Activated CD8-positive, alpha-beta memory T cell treated with anti-CD3 and anti-CD28 coated beads for 1 hour (primary cell): Measurements from ENCODE around the gene CD44.
A peak's percentile ranks its signal among the peaks of the same experiment; 100 is the strongest.
"Not testable (repeated sequence)": the region's sequence is repeated elsewhere in the genome, so short reads cannot be mapped to it uniquely, and the experiment has no call there.

Experiments used
- DNase-seq, 2 donors: peaks; one replicate each; pipeline ENCODE4 v3.0.0-alpha.2; 2020; ENCODE audit warnings: low read depth in 1 of 2; ENCODE audit errors: extremely low read depth in 1 of 2

The CD44 gene

GRCh38 chr11:35207471-35208403 is 68.8 kb downstream of the CD44 start:
- no peak for DNase-seq

GRCh38 chr11:35208795-35209194 is 69.8 kb downstream of the CD44 start:
- DNase-seq: no peak

GRCh38 chr11:35210876-35211546 is 72.0 kb downstream of the CD44 start:
- DNase-seq: no peak

GRCh38 chr11:35211952-35212351 is 73.0 kb downstream of the CD44 start:
- no peak for DNase-seq

GRCh38 chr11:35214226-35214770 is 75.3 kb downstream of the CD44 start:
- no peak for DNase-seq

- DNase-seq: peak in 1 of 2 donors; percentile 10
Observed at GRCh38 chr11:35214792-35215193, 75.8 kb downstream of the CD44 start.

- DNase-seq: no peak
Observed at GRCh38 chr11:35215945-35216344, 77.0 kb downstream of the CD44 start.

GRCh38 chr11:35216962-35217678 is 78.1 kb downstream of the CD44 start:
- no peak for DNase-seq

- no peak for DNase-seq
Observed at GRCh38 chr11:35218956-35219355, 80.0 kb downstream of the CD44 start.

GRCh38 chr11:35223371-35223796 is 84.4 kb downstream of the CD44 start:
- DNase-seq: no peak

- DNase-seq: no peak
Observed at GRCh38 chr11:35223991-35224390, 85.0 kb downstream of the CD44 start.

GRCh38 chr11:35225946-35226520 is 87.1 kb downstream of the CD44 start:
- DNase-seq: no peak

GRCh38 chr11:35226756-35227155 is 87.8 kb downstream of the CD44 start:
- not testable (repeated sequence) for DNase-seq

- DNase-seq: no peak
Observed at GRCh38 chr11:35227576-35228327, 88.8 kb downstream of the CD44 start.

- no peak for DNase-seq
Observed at GRCh38 chr11:35228328-35228725, 89.4 kb downstream of the CD44 start.

GRCh38 chr11:35230388-35230787 is 91.4 kb downstream of the CD44 start:
- DNase-seq: no peak

GRCh38 chr11:35231076-35231860 is 92.3 kb downstream of the CD44 start:
- no peak for DNase-seq

- DNase-seq: no peak
Observed at GRCh38 chr11:35232891-35233330, 93.9 kb downstream of the CD44 start.

GRCh38 chr11:35233518-35233917 is 94.5 kb downstream of the CD44 start:
- DNase-seq: no peak
